ENCODE measurements around the gene RASSF4. TPM values are rescaled to one million over a fixed set of nuclear protein-coding genes. Genes with fewer than 3 reads are reported as not detected.

RASSF4 gene
- total and polyA plus RNA-seq, 4 donors: 32.5 to 87.9 (median 56.8) TPM

DNA sequence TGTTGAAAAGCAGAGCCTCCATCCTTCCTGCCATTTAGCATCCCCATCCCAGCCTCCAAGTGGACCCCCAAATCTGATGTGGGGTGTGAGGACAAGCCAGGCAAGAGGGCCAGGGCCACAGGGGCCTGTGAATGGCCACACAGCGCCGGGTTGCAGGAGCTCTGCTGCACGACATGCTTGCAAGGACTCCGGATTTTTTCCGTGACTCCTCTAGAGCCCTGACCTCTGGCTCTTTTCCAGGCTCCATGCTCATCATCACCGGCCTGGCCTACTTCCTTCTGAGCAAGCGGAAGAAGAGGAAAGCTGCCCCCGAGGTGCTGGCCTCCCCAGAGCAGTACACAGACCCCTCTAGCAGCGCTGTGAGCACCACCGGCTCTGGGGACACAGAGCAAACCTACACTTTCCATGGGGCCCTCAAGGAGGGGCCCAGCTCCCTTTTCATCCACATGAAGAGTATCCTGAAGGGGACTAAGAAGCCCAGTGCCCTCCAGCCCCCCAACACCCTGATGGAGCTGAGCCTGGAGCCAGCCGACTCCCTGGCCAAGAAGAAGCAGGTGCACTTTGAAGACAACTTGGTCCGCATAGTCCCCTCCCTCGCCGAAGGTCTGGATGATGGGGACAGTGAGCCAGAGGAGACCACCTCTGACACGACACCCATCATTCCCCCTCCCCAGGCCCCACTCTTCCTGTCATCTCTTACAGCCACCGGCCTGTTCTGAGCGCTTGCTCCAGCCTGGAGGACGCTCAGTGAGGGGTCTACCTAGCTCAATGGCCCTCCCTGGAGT lies 25.0 kb upstream of the RASSF4 start:
- WGBS (ENCODE audit: insufficient coverage): 90% methylated on average over 17 of the region's 18 CpGs
- Histone ChIP-seq H3K36me3 (ENCODE audit: control insufficient read depth, insufficient read depth, low read length) (no peaks in the 10 kb centered on the region), H3K4me3 (ENCODE audit: low read depth, low read length) (no peak overlapping the region), H3K27me3 (ENCODE audit: control insufficient read depth, insufficient read depth, low read length) (no peaks in the 10 kb centered on the region), H3K9me3 (ENCODE audit: control insufficient read depth, insufficient read depth, low read length) (no peaks in the 10 kb centered on the region), H3K4me1 (ENCODE audit: control insufficient read depth, insufficient read depth, low read length) (peaks cover 44% of the 10 kb centered on the region), H3K27ac (ENCODE audit: low read depth, low read length) (peak overlapping the region; percentile 90)
- no peak for DNase-seq (ENCODE audit: low read depth in 4 of 6, low spot score in 6 of 6)

GRCh38 chr10:44935201-44935965 lies 24.2 kb upstream of the RASSF4 start:
- DNase-seq (ENCODE audit: low read depth in 4 of 6, low spot score in 6 of 6): peak in 2 of 6 donors; percentile 42 to 84
- peaks cover 44% of the 10 kb centered on the region for H3K4me1 ChIP-seq (ENCODE audit: control insufficient read depth, insufficient read depth, low read length)
- no peaks in the 10 kb centered on the region for H3K36me3 ChIP-seq (ENCODE audit: control insufficient read depth, insufficient read depth, low read length)
- H3K27me3 ChIP-seq (ENCODE audit: control insufficient read depth, insufficient read depth, low read length): no peaks in the 10 kb centered on the region
- WGBS (ENCODE audit: insufficient coverage): 47% methylated on average over 9 of the region's 9 CpGs
- H3K27ac ChIP-seq (ENCODE audit: low read depth, low read length): peak overlapping the region; percentile 90
- H3K4me3 ChIP-seq (ENCODE audit: low read depth, low read length): no peak overlapping the region
- no peaks in the 10 kb centered on the region for H3K9me3 ChIP-seq (ENCODE audit: control insufficient read depth, insufficient read depth, low read length)

- Histone ChIP-seq H3K27me3 (ENCODE audit: control insufficient read depth, insufficient read depth, low read length) (no peaks in the 10 kb centered on the region), H3K36me3 (ENCODE audit: control insufficient read depth, insufficient read depth, low read length) (no peaks in the 10 kb centered on the region), H3K9me3 (ENCODE audit: control insufficient read depth, insufficient read depth, low read length) (no peaks in the 10 kb centered on the region), H3K4me1 (ENCODE audit: control insufficient read depth, insufficient read depth, low read length) (peaks cover 44% of the 10 kb centered on the region), H3K27ac (ENCODE audit: low read depth, low read length) (peak overlapping the region; percentile 90), H3K4me3 (ENCODE audit: low read depth, low read length) (no peak overlapping the region)
- DNase-seq (ENCODE audit: low read depth in 4 of 6, low spot score in 6 of 6): no peak
- WGBS (ENCODE audit: insufficient coverage): 60% methylated on average over 3 of the region's 3 CpGs
These were observed 23.7 kb upstream of the RASSF4 start for GRCh38 chr10:44935966-44936295.

DNA sequence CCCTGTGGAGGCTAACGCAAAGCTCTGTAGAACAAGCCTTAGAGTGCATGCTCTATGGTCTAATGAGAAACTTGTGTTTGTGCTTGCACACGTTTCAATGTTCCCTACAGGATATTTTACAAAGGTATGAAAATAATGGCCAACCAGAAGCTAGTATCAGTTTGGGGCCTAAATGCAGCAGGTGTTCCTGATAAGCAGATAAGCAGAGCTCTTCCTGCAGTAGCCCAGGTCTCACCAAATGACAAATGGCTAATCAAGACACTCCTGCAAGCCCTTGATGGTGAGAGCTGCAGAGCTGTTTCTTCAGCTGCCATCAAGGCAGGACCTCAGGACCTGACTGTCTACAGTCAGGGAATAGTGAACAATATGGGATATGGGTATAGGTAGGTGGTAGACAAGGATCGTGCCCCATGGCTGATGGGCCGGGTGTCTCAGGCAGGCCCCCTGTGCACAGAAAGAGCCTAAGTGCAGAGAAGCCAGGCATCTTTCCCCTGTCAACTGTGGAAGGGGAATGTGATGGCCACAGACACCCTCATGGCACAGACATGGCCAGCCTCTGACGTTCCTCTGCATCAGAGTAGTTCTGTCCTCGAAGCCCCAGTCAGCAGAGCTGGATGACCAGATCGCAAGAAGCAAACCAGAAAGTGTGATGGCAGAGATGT lies 23.2 kb upstream of the RASSF4 start:
- Histone ChIP-seq H3K36me3 (ENCODE audit: control insufficient read depth, insufficient read depth, low read length) (no peaks in the 10 kb centered on the region), H3K4me3 (ENCODE audit: low read depth, low read length) (no peak overlapping the region), H3K9me3 (ENCODE audit: control insufficient read depth, insufficient read depth, low read length) (no peaks in the 10 kb centered on the region), H3K27me3 (ENCODE audit: control insufficient read depth, insufficient read depth, low read length) (no peaks in the 10 kb centered on the region), H3K4me1 (ENCODE audit: control insufficient read depth, insufficient read depth, low read length) (peaks cover 44% of the 10 kb centered on the region), H3K27ac (ENCODE audit: low read depth, low read length) (peak overlapping the region; percentile 90)
- WGBS (ENCODE audit: insufficient coverage): 92% methylated on average over 6 of the region's 7 CpGs
- DNase-seq (ENCODE audit: low read depth in 4 of 6, low spot score in 6 of 6): no peak

GRCh38 chr10:44937196-44938005 lies 22.2 kb upstream of the RASSF4 start:
- Histone ChIP-seq H3K9me3 (ENCODE audit: control insufficient read depth, insufficient read depth, low read length) (no peaks in the 10 kb centered on the region), H3K27ac (ENCODE audit: low read depth, low read length) (no peak overlapping the region), H3K4me3 (ENCODE audit: low read depth, low read length) (no peak overlapping the region), H3K4me1 (ENCODE audit: control insufficient read depth, insufficient read depth, low read length) (peaks cover 41% of the 10 kb centered on the region), H3K36me3 (ENCODE audit: control insufficient read depth, insufficient read depth, low read length) (no peaks in the 10 kb centered on the region), H3K27me3 (ENCODE audit: control insufficient read depth, insufficient read depth, low read length) (no peaks in the 10 kb centered on the region)
- WGBS (ENCODE audit: insufficient coverage): 90% methylated on average over 6 of the region's 9 CpGs
- DNase-seq (ENCODE audit: low read depth in 4 of 6, low spot score in 6 of 6): no peak

- H3K27me3 ChIP-seq (ENCODE audit: control insufficient read depth, insufficient read depth, low read length): no peaks in the 10 kb centered on the region
- H3K27ac ChIP-seq (ENCODE audit: low read depth, low read length): no peak overlapping the region
- no CpG with 5 or more reads among the region's 7 CpGs for WGBS (ENCODE audit: insufficient coverage)
- no peaks in the 10 kb centered on the region for H3K9me3 ChIP-seq (ENCODE audit: control insufficient read depth, insufficient read depth, low read length)
- no peaks in the 10 kb centered on the region for H3K36me3 ChIP-seq (ENCODE audit: control insufficient read depth, insufficient read depth, low read length)
- H3K4me3 ChIP-seq (ENCODE audit: low read depth, low read length): no peak overlapping the region
- H3K4me1 ChIP-seq (ENCODE audit: control insufficient read depth, insufficient read depth, low read length): peaks cover 26% of the 10 kb centered on the region
- no peak for DNase-seq (ENCODE audit: low read depth in 4 of 6, low spot score in 6 of 6)
These were observed 20.6 kb upstream of the RASSF4 start for GRCh38 chr10:44938956-44939355.

DNA sequence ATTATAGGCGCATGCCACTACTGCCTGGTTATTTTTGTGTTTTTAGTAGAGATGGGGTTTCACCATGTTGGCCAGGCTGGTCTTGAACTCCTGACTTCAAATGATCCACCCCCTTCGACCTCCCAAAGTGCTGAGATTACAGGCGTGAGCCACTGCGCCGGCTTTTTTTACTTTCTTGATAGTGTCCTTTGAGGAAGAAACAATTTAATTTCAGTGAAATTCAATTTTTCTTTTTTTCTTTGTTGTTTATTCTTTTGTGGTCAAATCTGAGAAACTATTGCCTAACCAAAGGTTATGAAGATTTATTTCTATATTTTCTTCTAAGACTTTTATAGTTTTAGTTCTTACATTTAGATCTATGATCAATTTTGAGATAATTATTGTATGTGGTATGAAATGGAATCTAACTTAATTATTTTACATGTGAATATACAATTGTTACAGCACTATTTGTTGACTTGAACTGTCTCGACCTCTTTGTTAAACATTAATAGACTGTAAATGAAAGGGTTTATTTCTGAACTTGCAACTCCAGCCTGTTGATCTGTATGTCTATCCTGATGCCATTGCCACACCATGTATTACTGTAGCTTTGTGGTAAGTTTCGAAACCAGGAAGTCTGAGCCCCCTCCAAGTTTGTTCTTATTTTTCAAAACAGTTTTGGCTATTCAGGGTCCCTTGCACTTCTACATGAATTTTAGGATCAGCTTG lies 19.8 kb upstream of the RASSF4 start:
- H3K4me1 ChIP-seq (ENCODE audit: control insufficient read depth, insufficient read depth, low read length): peaks cover 20% of the 10 kb centered on the region
- no peak overlapping the region for H3K4me3 ChIP-seq (ENCODE audit: low read depth, low read length)
- H3K27me3 ChIP-seq (ENCODE audit: control insufficient read depth, insufficient read depth, low read length): no peaks in the 10 kb centered on the region
- WGBS (ENCODE audit: insufficient coverage): no CpG with 5 or more reads among the region's 7 CpGs
- peaks cover 2% of the 10 kb centered on the region for H3K9me3 ChIP-seq (ENCODE audit: control insufficient read depth, insufficient read depth, low read length)
- H3K27ac ChIP-seq (ENCODE audit: low read depth, low read length): no peak overlapping the region
- no peak for DNase-seq (ENCODE audit: low read depth in 4 of 6, low spot score in 6 of 6)
- H3K36me3 ChIP-seq (ENCODE audit: control insufficient read depth, insufficient read depth, low read length): no peaks in the 10 kb centered on the region

GRCh38 chr10:44944354-44944753 lies 15.2 kb upstream of the RASSF4 start:
- no peaks in the 10 kb centered on the region for H3K36me3 ChIP-seq (ENCODE audit: control insufficient read depth, insufficient read depth, low read length)
- H3K9me3 ChIP-seq (ENCODE audit: control insufficient read depth, insufficient read depth, low read length): peaks cover 2% of the 10 kb centered on the region
- H3K27me3 ChIP-seq (ENCODE audit: control insufficient read depth, insufficient read depth, low read length): no peaks in the 10 kb centered on the region
- no CpG with 5 or more reads among the region's 1 CpG for WGBS (ENCODE audit: insufficient coverage)
- no peaks in the 10 kb centered on the region for H3K4me1 ChIP-seq (ENCODE audit: control insufficient read depth, insufficient read depth, low read length)
- no peak for DNase-seq (ENCODE audit: low read depth in 4 of 6, low spot score in 6 of 6)
- H3K4me3 ChIP-seq (ENCODE audit: low read depth, low read length): no peak overlapping the region
- H3K27ac ChIP-seq (ENCODE audit: low read depth, low read length): no peak overlapping the region

- no peaks in the 10 kb centered on the region for H3K36me3 ChIP-seq (ENCODE audit: control insufficient read depth, insufficient read depth, low read length)
- no peak overlapping the region for H3K4me3 ChIP-seq (ENCODE audit: low read depth, low read length)
- WGBS (ENCODE audit: insufficient coverage): 57% methylated on average over 2 of the region's 2 CpGs
- peaks cover 2% of the 10 kb centered on the region for H3K9me3 ChIP-seq (ENCODE audit: control insufficient read depth, insufficient read depth, low read length)
- H3K27ac ChIP-seq (ENCODE audit: low read depth, low read length): no peak overlapping the region
- H3K27me3 ChIP-seq (ENCODE audit: control insufficient read depth, insufficient read depth, low read length): no peaks in the 10 kb centered on the region
- H3K4me1 ChIP-seq (ENCODE audit: control insufficient read depth, insufficient read depth, low read length): peaks cover 10% of the 10 kb centered on the region
- DNase-seq (ENCODE audit: low read depth in 4 of 6, low spot score in 6 of 6): no peak
These were observed 13.4 kb upstream of the RASSF4 start for GRCh38 chr10:44946205-44946604.
